HEK293 (cell line): ENCODE data around the gene PRUNE1.

Experiments used
- ZNF274 ChIP-seq, 2 experiments: fragments of 200-500 bp in 1 of 2; fragments of 450-650 bp in 1 of 2; sonication (Bioruptor generic) in 1 of 2; formaldehyde crosslinking in 1 of 2; IDR thresholded peaks; 2 replicates each; pipeline versions ENCODE4 v1.5.1 to v1.6.1; 2014 to 2016; ENCODE audit warnings: borderline replicate concordance in 1 of 2, inconsistent platforms in 1 of 2, low read length in 1 of 2, missing biosample characterization in 1 of 2, missing genetic modification characterization in 1 of 2
- TF ChIP-seq, protein P1 (sequence below): fragments of 450-650 bp; formaldehyde crosslinking; IDR thresholded peaks from 2 replicates; pipeline ENCODE4 v1.5.1; 2016; ENCODE audit warnings: missing biosample characterization, missing genetic modification characterization

DNA sequence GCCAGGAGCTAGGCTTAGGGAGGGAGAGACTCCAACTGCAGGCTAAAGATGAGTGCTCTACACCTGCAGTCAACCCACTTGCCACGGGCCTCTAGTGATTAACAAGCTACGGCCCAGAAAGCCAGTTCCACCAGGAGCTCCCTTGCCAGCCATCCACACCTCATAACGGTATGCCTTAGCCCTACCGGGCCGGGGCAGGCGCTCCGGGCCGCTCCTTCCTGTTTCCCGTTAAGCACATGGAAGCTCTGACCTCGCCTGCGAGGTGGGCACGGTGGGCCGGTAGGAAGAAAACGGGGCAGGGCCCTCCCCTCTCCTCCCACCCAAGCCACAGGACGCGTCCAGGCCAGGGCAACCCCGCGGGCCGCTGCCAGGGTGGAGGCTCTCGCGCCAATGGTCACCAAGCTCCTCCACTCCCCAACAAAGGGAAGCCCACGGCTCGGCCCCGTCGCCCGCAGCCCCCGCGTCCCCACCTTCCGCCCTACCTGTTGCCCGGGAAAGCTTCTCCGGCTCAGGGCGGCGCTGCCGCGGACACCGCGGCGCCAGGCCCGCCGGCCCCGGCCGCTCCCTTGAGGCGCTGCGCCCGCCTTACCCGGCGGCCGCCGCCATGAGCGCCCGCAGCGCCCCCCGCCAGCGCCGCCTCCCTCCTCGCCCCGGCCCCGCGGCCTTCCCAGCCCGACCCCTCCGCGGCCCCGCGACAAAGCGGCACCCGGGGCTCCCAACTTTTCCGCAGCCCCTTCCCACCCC, 34.2 kb upstream of the PRUNE1 start:
- TF ChIP-seq, protein P1, sequence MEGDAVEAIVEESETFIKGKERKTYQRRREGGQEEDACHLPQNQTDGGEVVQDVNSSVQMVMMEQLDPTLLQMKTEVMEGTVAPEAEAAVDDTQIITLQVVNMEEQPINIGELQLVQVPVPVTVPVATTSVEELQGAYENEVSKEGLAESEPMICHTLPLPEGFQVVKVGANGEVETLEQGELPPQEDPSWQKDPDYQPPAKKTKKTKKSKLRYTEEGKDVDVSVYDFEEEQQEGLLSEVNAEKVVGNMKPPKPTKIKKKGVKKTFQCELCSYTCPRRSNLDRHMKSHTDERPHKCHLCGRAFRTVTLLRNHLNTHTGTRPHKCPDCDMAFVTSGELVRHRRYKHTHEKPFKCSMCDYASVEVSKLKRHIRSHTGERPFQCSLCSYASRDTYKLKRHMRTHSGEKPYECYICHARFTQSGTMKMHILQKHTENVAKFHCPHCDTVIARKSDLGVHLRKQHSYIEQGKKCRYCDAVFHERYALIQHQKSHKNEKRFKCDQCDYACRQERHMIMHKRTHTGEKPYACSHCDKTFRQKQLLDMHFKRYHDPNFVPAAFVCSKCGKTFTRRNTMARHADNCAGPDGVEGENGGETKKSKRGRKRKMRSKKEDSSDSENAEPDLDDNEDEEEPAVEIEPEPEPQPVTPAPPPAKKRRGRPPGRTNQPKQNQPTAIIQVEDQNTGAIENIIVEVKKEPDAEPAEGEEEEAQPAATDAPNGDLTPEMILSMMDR (tag by site-specific recombination), result no peak
- TF ChIP-seq ZNF274 (IDR thresholded peaks at IDR 0.05; ENCODE audit: low read length), result no peak
- no peak for TF ChIP-seq ZNF274 (tag by site-specific recombination; IDR thresholded peaks at IDR 0.05; ENCODE audit: borderline replicate concordance)
